NCI-H748 treated with DMSO at 0.1 percent for 48 hours (cell line): ENCODE measurements around the gene GCG.

Experiments used
- DNase-seq: peaks from one replicate; lab custom pipeline; 2025; lab: John Stamatoyannopoulos, UW

The GCG gene

DNA sequence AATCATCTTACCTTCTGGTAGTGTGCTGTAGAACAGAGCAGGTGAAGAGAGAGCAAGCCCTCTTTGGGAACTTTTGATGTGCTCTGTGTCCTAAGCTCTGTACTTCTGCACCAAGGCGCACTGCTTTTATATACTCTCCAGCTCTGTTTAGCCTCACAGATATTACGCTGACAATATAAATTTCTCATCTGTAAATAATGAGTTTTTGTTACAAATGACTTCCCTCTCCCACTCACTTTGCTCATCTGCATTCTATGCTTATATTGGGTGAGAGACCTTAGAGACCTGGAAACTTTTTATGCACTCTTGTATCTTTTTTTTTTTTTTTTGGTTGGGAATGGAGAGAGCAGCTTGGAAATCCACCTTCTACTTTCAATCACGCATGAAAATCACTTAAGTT is at the start of gene GCG:
TSS of gene GCG (minus strand) at position 101 of the 400 bp plus-strand sequence. CDS start 3,069 bp downstream, outside the sequence.
- no peak for DNase-seq

DNA sequence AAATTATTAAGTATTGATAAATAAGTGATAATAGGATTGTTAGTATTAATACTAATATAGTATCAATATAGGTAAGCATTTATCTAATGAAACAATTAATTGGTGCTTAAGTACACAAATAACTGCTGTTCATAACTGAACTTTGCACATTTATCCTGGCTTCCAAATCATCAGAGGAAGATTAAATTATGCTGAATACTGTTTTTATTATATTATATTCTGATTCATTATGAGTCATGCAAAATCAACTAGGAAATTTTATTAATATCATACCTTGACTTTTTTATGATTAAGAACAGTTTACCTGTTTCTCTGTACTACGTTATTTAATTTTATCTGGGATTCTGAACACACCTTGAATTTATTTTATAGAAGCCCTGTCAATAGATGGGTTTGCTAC is 48.6 kb upstream of the GCG start:
- DNase-seq: no peak

DNA sequence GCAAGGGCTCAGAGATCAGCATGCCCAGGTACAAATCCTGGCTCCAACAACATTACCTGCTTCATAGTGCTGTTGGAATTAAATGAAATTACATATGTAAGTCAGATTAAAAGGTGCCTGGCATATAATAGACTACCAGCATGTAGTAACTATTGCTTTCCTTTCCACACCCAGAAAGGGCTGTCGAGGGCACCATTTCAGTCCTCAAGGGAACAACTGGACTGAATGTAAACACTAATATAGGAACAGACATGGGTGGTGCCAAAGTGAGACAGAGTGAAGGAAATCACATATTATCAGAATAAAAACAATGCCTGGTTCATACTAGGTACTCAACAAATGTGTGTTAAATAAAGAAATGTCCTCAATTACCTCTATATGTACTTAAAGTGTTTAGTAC is 47.9 kb upstream of the GCG start:
- DNase-seq: no peak

DNA sequence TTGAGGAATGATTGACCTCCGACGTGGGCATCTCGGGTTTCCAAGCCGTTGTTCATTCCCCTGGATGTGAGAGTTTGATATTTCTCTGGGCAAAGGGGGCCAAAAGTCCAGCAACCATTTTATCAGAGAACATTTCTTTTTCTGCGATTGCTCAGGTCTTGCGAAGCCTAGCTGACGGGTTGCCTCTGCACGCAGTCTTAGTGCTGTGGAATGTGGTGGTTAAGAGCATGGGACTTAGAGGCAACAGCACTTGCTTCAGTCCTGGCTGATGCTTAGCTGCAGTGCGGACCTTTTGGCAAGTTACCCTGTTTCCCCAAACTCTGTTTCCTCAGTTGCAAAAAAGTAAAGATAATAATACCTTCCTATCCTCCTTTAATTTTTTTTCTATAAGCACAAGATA is 46.2 kb upstream of the GCG start:
- DNase-seq: no peak

DNA sequence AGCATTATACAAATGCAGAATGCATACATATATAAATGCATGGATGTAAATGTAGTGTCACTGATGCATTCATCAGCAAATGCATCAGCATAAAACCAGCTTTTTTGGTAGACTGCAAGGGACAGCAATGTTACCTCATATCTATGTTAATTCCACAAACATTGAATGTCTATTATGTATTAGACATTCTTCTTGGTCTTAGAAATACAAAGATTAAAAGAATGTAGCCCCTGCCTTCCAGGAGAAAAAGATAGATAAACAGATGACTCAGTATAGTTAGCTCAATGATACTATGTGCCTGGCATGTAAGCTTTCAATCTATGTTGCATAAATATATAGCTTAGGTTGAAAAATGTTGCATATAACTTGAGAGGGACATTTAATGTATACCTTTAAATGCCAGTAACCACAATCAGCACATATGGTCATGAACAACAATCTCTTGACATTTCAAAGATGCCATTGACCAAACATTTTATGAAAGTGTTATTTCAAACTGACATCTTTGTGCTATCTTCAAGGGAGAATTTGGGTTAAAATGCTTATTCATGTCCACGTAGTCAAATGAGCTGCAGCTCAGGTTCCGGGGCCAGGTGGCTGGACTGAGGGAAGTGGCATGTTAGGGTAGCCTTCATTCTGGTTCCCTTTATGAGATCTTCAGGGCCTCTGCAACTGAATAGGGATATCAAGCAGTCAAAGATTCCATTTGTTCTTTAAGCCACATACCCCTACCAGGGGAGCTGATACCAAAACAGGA is 45.2 kb upstream of the GCG start:
- no peak for DNase-seq

DNA sequence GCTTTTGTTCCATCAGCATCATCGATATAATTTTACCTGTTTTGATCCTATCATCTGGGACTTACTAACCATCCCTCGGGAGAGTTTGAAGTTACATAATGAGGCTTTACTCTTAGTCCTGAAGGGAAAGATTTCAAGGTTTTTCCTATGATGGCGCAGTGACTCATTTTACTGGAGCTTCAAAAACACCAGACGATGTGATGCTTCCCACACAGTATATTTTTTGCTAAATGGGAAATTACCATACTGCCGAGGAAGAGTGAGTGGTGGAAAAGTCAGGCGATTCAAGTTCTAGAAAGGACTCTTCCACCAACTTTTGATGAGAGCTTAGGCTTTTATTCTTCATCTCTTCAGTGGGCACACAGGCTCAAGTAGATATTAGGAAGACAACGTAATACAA is 44.6 kb upstream of the GCG start:
- DNase-seq: no peak

DNA sequence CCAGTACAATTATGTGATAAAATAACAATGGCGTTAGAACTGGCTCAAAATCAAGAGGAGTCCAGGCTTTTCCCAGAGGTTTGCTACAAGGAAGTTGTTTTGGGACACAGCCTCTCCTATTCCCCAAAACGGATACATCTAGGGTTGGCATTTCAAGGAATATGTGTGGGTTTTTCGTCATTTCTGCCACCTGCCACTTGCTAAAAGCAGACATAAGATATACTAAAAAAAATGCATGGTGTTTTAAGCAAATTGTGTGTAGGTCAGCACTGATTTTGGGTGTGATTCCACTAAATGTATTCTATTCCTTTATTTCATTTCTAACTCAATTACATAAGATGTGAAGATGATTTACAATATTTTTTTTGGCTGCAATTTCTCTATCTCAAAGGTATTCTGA is 36.4 kb upstream of the GCG start:
- no peak for DNase-seq

DNA sequence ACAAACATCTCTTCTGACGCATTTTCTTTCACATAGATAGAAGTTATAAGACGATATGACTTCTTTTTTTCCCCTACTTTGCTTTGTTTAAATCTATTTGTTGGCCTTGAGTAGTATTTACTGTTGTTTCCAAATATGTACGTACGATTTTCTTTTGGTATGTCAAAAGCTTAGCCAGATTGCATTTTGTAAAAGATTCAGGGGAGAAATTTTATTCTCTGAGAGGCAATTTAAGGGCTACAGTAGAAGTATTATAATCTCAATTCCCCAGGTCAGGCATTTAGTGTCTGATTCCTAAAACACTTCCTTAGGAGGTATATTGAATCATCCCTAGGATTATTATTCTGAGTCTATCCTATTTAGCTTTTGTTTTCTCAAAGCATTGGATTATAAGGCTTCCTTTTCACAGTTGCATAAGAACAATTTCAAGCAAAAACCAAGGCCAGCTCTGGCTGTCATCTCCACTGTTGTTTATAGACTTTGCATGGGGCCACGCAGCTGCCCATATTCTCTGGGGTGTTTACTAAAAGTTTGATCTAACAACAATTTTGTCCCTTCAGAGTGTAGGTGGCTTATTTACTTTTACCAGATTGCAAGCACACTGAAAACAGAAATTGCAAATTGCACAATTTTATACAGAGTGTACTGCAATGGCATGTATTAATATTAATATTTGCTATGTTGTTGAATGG is 33.6 kb upstream of the GCG start:
- no peak for DNase-seq

DNA sequence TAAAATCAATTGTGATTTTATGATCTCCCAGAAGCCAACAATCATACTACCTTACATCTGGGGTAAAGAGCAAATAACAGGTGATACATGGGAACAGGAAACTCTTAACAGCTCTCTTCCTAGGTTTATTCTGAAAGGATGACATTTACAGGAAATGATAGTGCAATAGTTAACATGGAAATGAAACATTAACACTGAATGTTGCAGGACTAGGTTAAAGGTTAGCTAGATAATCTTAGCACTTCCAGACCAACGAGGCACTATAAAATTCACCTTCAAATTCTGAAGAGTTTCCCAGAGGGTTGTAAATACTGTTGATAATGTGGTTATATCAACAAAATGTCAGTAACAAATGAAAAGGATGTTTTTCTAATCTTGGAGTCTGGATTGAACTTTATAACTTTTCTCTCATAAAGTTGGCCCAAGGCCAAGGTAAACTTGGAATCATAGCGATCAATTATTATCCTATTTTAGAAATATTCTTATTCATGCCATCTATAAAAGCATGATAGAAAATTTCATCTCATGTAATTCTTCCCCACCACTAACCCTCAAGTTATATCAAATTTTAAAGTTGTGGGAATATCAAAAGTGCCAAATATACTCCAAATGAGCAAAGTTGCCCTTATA is 32.9 kb upstream of the GCG start:
- DNase-seq: peak; percentile 10

DNA sequence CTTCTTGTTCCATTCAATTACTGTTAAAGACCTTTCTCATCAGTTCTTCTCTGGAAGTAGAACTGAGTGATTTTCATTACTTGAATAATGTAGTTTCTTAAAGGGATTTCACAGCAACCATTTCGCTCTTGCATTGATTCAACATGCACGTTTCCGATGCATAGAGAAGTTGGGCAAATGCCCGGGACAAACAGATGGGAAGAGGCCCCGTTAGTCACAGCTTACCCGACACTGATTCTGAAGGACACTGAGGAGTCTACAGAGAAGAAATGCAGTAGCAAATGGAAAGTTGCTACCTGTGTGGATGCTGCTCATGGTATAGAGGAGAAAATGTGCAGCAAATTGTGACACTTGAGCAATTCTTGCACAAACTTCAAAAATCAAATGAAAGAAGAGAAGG is 32.3 kb upstream of the GCG start:
- no peak for DNase-seq

DNA sequence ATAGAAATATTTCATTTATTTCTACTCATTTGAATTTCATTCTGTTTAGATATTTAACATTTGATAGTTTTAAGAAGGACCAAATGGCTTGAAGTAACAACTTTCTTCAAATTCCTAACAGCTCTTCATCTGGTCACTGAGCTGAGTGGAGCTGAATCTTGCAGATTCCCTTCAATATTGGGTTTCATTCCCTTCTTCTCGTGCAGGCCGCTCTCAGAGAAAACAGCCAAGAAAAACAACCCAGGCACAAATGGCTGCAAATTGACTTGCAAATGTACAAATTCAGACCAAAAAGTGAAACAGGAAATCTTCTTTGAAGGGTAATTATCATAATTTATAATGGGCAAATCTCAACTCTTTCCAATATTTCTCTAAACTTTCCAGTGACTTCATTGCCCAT is 30.3 kb upstream of the GCG start:
- no peak for DNase-seq

DNA sequence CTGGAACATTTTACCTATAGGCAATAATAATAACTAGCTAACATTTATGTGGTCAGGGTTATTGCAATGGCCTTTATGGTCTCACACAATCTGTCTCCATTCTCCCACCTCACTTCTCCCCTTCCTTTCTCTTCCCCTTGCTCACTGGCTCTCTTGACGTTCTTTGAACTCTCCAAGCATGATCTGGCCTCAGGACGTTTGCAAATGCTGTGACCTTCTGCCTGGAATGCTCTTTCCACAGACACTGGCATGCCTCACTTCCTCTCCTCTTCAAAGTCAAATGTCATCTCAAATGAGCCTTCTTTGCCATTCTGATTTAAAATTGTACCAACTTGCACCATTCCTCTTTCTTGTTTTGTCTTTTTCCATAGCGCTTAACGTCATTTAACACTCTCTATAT is 25.3 kb upstream of the GCG start:
- DNase-seq: no peak

DNA sequence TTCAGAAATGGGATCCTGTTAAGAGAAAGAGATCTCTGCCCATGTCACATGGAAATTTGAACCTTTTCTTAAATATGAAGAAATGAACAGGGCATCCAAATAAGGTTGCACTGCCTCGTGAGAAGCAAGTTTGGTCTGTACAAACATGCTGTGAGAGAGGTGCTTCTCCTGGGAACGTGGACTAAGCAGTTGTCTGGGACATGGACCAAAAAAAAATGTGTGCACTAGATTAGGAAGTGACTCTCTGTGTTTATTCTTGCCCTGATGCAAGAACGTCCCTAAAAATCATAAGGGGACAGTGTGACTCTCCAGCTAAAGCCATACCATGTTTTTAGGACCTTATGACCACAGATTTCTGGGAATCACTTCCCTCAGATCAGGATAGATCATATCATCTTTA is 23.7 kb upstream of the GCG start:
- no peak for DNase-seq

DNA sequence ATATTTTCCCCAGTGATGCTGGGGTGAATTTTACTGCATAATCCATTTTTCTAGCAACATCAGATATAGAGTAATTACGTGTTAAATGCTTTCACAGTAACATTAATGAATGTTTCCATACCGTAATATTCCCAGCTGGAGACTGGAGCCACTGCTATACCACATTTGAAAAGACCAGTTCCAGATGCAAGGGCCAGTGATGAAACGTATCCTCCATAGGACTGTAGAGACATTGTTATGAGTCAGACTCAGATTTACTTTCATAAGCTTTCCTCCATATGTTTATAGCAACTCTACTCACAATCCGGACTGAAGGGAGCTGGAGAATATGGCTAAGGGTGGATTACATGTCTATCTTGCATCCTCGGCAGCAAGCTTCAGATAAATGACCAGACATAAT is 22.7 kb upstream of the GCG start:
- no peak for DNase-seq

DNA sequence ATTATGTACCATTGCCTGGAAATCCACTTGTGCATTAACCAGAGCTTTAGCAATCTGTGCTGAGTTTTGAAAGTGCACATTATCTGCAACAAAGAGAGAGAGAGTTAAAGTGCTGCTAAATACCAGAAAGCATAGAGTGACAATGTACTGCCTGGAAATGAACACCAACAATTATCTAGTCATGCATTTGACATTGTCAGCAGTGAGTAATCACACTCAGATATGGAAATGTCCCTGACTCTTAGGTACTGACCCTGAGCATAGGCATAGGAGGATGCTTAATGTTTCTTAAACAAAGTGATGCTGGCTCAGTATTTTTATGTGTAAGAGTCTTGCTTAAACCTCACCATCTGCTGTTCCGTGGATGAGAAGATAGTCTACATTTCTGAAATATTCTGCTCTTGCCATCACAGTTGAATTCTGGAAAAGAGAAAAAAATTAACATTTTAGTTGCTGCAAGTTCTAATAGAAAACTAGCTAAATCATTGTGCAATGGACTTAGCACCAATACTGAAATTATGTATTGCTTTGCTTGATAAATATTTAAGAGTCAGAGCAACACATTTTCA is 20.8 kb upstream of the GCG start:
- peak; percentile 34 for DNase-seq

DNA sequence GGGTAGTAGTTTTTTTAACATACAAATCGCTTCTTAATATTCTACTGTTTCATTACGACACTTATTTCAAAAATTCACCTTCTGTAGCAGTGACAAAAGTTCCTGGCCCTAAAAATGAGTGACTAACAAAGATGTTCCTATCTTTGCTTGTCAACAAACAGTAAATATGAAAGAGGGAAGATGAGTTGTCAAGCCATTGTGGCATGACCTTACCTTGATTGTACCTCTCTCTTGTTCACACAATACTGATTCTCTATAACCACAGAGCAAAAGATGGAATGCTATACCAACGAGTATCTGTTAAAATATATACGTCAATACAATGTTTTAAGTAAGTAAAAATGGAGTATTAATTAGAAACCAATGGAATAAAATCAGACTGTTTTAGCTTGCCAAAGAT is 14.7 kb upstream of the GCG start:
- DNase-seq: no peak

DNA sequence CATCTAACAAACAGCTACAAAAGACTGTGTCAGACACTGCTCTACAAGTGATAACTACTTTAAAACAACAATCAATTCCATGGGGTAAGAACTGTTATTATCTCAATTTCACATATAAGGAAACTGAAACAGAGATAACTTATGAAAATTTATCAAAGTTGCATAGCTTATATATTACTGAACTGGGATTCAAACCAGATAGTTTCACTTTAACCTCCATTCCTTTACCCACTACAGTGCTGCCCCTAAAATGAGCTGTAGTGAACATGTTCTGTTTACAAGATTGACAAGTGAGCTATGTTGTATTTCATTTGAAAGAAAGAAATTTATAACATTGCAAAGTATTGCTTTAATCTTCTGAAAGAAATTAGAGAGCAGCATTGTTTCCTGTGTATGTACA is 14.1 kb upstream of the GCG start:
- no peak for DNase-seq

DNA sequence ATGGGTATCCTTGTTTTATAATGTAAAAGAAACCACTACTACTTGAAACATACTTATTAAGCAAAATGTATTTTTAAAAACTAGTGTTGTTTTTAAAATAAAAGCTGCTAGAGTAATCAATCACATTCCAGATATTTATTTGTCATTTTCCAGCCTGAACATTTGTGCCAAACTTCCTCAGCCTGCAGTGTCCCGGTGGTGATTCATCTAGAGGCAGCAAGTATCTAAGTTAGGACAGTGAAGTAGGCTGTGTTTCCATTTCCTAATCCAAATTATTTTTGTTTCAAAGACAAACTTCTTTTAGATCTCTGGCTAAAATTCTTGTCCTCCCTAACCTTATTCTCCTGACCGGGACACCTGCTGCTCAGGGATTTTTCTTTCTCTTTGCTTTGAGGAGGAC is 12.8 kb upstream of the GCG start:
- no peak for DNase-seq

DNA sequence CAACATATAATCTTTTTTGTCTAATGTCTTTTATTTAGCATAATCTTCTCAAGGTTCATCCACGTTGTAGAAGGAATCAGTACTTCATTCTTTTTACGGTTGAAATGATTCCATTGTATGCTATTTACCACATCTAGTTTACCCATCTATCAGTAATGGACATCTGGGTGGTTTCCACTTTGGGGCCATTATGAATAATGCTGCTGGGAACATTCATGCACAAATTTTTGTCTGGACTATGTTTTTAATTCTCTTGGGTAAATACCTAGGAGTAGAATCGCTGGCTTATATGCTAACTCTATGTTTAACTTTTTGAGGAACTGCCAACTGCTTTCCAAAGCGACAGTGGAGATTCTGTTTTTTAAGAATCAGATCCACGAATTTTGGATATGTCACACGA is 7.4 kb upstream of the GCG start:
- no peak for DNase-seq

DNA sequence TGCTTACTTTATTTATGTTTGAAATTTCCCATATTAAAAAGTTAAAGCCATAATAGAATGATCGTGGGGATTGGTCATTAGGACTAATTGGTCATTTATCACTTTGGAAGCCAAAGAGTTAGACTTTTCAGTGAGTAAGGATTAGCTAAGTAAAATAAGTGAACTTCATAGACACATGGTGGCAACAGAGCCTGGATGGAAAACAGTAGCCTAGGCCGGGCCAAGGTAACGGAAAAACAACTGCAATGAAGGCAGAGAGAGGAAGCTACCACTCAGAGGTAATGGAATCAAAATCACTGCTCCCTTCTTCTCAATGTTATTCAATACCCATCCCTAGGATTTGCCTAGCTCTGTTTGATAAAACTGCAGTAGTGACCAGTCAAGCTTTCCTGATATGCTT is 4.1 kb upstream of the GCG start:
- no peak for DNase-seq

DNA sequence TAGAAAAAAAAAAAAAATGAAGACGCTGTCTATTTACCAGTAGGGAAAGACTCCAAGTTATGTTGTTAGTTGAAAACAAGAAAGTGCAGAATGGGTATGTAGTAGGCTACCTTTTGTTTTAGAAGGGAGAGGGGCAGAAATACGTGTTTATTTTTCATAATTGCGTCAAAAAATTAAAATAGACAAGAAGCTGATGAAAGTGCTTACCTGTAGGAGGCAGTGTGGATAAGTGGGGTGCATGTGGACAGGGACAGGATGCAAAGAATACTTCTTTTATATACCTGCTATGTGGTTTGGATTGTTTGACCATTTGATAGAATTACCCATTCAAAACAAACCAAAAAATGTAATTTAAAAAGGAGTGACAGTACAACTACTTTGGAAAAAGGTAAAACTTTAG is 3.0 kb upstream of the GCG start:
- DNase-seq: no peak

DNA sequence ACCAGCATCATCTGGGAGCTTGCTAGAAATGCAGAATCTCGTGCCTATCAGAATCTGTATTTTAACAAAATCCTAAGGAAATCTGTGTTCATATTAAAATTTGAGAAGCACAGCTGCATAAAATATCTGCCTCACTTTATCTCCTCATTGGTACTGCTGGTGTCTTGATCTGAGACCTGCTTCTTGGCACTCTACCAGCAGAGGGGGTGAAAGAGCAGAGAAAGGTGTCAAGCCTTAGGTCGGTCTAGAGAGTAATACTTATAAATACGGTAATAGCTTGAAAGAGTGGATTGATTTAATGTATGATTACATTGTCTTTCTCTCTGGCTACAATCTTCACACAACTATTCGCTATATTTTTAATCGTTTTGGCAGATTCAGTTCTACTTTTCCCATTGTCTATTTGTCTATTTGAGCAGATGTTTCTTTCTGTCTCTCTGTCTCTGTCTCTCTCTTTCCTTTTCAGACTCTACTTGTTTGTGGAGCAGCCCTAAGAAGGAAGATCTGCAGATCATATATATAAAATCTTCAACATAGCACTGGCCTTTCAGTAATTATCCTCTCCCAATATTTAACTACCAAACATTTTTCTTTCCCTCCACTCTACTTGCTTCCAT is 1.7 kb upstream of the GCG start:
- DNase-seq: peak; percentile 35

DNA sequence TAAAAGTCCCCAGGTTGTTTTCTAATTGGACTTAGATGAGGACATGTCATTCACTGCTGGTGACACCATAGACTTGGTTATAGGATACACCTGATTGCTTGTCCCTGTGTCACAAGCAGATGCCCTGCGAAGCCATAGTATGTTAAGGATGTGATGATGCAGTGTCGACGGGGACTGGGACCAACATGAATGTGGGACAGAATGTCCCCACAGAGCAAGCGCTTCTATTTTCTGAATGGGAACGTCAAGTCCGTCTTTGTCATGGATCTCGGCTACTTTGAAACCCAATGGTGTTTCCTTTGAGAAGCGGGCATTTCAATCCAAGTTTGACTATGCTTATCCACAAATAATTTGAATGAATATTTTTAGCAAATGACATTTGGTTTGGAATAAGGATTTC is 2.1 kb downstream of the GCG start:
- DNase-seq: no peak
